ENCODE data around the gene SPDYE1. TPM values are rescaled to one million over a fixed set of nuclear protein-coding genes. Genes with fewer than 3 reads are reported as not detected.
"Not testable (repeated sequence)": the region's sequence is repeated elsewhere in the genome, so short reads cannot be mapped to it uniquely, and the experiment has no call there.

SPDYE1 gene
- total and polyA plus RNA-seq, 7 donors = not detected

- H3K27ac ChIP-seq; H3K9me3 ChIP-seq; H3K36me3 ChIP-seq (ENCODE audit: insufficient read depth in 1 of 2, low read depth in 1 of 2); H3K4me3 ChIP-seq; H3K27me3 ChIP-seq (ENCODE audit: insufficient read depth in 3 of 3, low read length in 2 of 3); ATAC-seq; intact Hi-C loops (cut with DNase I); H3K4me1 ChIP-seq; DNase-seq: not testable (repeated sequence)
- 78 to 93% (median 82%) methylated on average over 5 to 6 of the region's 6 CpGs for WGBS, 3 donors
Measured at GRCh38 chr7:44032031-44032430, 34.3 kb downstream of the SPDYE1 start.

GRCh38 chr7:44033971-44034844, 36.5 kb downstream of the SPDYE1 start:
- DNase-seq; intact Hi-C loops (cut with DNase I); H3K4me3 ChIP-seq; H3K9me3 ChIP-seq; ATAC-seq; H3K27ac ChIP-seq; H3K27me3 ChIP-seq (ENCODE audit: insufficient read depth in 3 of 3, low read length in 2 of 3); H3K36me3 ChIP-seq (ENCODE audit: insufficient read depth in 1 of 2, low read depth in 1 of 2); H3K4me1 ChIP-seq: not testable (repeated sequence)
- WGBS, 3 donors = 84 to 89% (median 89%) methylated on average over 10 to 17 of the region's 18 CpGs

GRCh38 chr7:44036364-44036763, 38.7 kb downstream of the SPDYE1 start:
- 28 to 61% (median 47%) methylated on average over 3 to 10 of the region's 10 CpGs for WGBS, 3 donors
- intact Hi-C loops (cut with DNase I); H3K4me3 ChIP-seq; DNase-seq; H3K4me1 ChIP-seq; H3K9me3 ChIP-seq; H3K27ac ChIP-seq; H3K27me3 ChIP-seq (ENCODE audit: insufficient read depth in 3 of 3, low read length in 2 of 3); H3K36me3 ChIP-seq (ENCODE audit: insufficient read depth in 1 of 2, low read depth in 1 of 2): not testable (repeated sequence)
- ATAC-seq = peak in 3 of 4 donors; percentile 5 to 26 (median 12)

GRCh38 chr7:44037951-44038350, 40.3 kb downstream of the SPDYE1 start:
- H3K27ac ChIP-seq; ATAC-seq; intact Hi-C loops (cut with DNase I); H3K4me3 ChIP-seq; H3K9me3 ChIP-seq; H3K36me3 ChIP-seq (ENCODE audit: insufficient read depth in 1 of 2, low read depth in 1 of 2); H3K27me3 ChIP-seq (ENCODE audit: insufficient read depth in 3 of 3, low read length in 2 of 3); H3K4me1 ChIP-seq: not testable (repeated sequence)
- WGBS, 3 donors = 69 to 85% (median 73%) methylated on average over 1 to 2 of the region's 2 CpGs
- peak in 1 of 2 donors; percentile 8 for DNase-seq

GRCh38 chr7:44038553-44038952, 40.9 kb downstream of the SPDYE1 start:
- intact Hi-C loops (cut with DNase I); ATAC-seq; H3K4me3 ChIP-seq; H3K27ac ChIP-seq; H3K4me1 ChIP-seq; H3K27me3 ChIP-seq (ENCODE audit: insufficient read depth in 3 of 3, low read length in 2 of 3); H3K9me3 ChIP-seq; H3K36me3 ChIP-seq (ENCODE audit: insufficient read depth in 1 of 2, low read depth in 1 of 2): not testable (repeated sequence)
- 35 to 50% (median 48%) methylated on average over 3 to 4 of the region's 12 CpGs for WGBS, 3 donors
- DNase-seq = peak in 1 of 2 donors; percentile 14

- H3K4me3 ChIP-seq = peak overlapping the region; percentile 47
- H3K9me3 ChIP-seq; H3K27me3 ChIP-seq (ENCODE audit: insufficient read depth in 3 of 3, low read length in 2 of 3); H3K36me3 ChIP-seq (ENCODE audit: insufficient read depth in 1 of 2, low read depth in 1 of 2); H3K4me1 ChIP-seq; intact Hi-C loops (cut with DNase I): not testable (repeated sequence)
- peak; percentile 93 to 96 (median 93) for ATAC-seq
- H3K27ac ChIP-seq = peak overlapping the region; percentile 68
- peak; percentile 94 to 97 for DNase-seq
- 2 to 3% (median 2%) methylated on average over 13 to 20 of the region's 26 CpGs for WGBS, 3 donors
Measured at GRCh38 chr7:44038961-44039558, 41.4 kb downstream of the SPDYE1 start.

- not testable (repeated sequence) for ATAC-seq; H3K36me3 ChIP-seq (ENCODE audit: insufficient read depth in 1 of 2, low read depth in 1 of 2); H3K27ac ChIP-seq; H3K27me3 ChIP-seq (ENCODE audit: insufficient read depth in 3 of 3, low read length in 2 of 3); H3K4me1 ChIP-seq; H3K9me3 ChIP-seq
- intact Hi-C loops (cut with DNase I) = loop anchor here in 1 of 2 donors (5.0 kb wide), 1 partner anchor 42 kb away; the partner anchor contains the start of gene POLM
- peak overlapping the region; percentile 34 for H3K4me3 ChIP-seq
- DNase-seq = peak in 1 of 2 donors; percentile 46
- 18 to 44% (median 26%) methylated on average over 4 to 15 of the region's 40 CpGs for WGBS, 3 donors
Measured at GRCh38 chr7:44039800-44040492, 42.2 kb downstream of the SPDYE1 start.

- not testable (repeated sequence) for H3K9me3 ChIP-seq; H3K27ac ChIP-seq; H3K36me3 ChIP-seq (ENCODE audit: insufficient read depth in 1 of 2, low read depth in 1 of 2); H3K27me3 ChIP-seq (ENCODE audit: insufficient read depth in 3 of 3, low read length in 2 of 3)
- intact Hi-C loops (cut with DNase I) = loop anchor here in 1 of 2 donors (5.0 kb wide), 1 partner anchor 42 kb away; the partner anchor contains the start of gene POLM
- peaks cover 11% of the 10 kb centered on the region for H3K4me1 ChIP-seq
- 13 to 20% (median 16%) methylated on average over 18 to 46 of the region's 46 CpGs for WGBS, 3 donors
- ATAC-seq = peak in 2 of 4 donors; percentile 8 to 13
- H3K4me3 ChIP-seq = peak overlapping the region; percentile 34
- peak in 1 of 2 donors; percentile 57 for DNase-seq
Measured at GRCh38 chr7:44040493-44040891, 42.8 kb downstream of the SPDYE1 start.

Data from psoas muscle (tissue), 8 donors.